ENCODE results near the gene INSYN2B. TPM values are rescaled to one million over a fixed set of nuclear protein-coding genes. Genes with fewer than 3 reads are reported as not detected.

Gene INSYN2B
- total and polyA plus RNA-seq, 2 experiments from 2014 or later: not detected

GRCh38 chr5:169960659-169961058, 19.6 kb downstream of the INSYN2B start:
- H3K9me2 ChIP-seq (ENCODE audit: insufficient read depth): no peaks in the 10 kb centered on the region
- Mint-ChIP-seq H3K4me1 (peaks cover 24% of the 10 kb centered on the region), H3K4me3 (no peak overlapping the region), H3K36me3 (ENCODE audit: low read depth) (no peaks in the 10 kb centered on the region), H3K9me3 (no peaks in the 10 kb centered on the region), H3K27me3 (ENCODE audit: insufficient read depth, low read depth, poor library complexity) (peaks cover 2% of the 10 kb centered on the region), H3K27ac (no peak overlapping the region)
- no peaks in the 10 kb centered on the region for H3K79me2 ChIP-seq (replicated peaks; ENCODE audit: insufficient read depth)
- DNase-seq (ENCODE audit: low spot score) (no peak), ATAC-seq (no peak)
- H4K20me1 ChIP-seq (replicated peaks; ENCODE audit: insufficient read depth): no peaks in the 10 kb centered on the region
- no peaks in the 10 kb centered on the region for H3K36me3 ChIP-seq (ENCODE audit: insufficient read depth)
- no peak overlapping the region for H2AFZ ChIP-seq
- peaks cover 17% of the 10 kb centered on the region for H3K4me1 ChIP-seq (ENCODE audit: insufficient read depth)
- H3K4me2 ChIP-seq: no peak overlapping the region
- no peaks in the 10 kb centered on the region for H3F3A ChIP-seq (replicated peaks; ENCODE audit: low read depth)
- no peak overlapping the region for H3K4me3 ChIP-seq
- no peak overlapping the region for H3K27ac ChIP-seq (ENCODE audit: low read depth)
- H3K27me3 ChIP-seq (ENCODE audit: insufficient read depth): no peaks in the 10 kb centered on the region
- TF ChIP-seq STAT1 (IDR thresholded peaks at IDR 0.05; ENCODE audit: unreplicated experiment) (no peak), ZNF114 (CRISPR knock-in tag; IDR thresholded peaks at IDR 0.05) (no peak), POLR2AphosphoS5 (IDR thresholded peaks at IDR 0.05; ENCODE audit: low read depth) (no peak), EZH2 (IDR thresholded peaks at IDR 0.05; ENCODE audit: low read depth, unreplicated experiment) (no peak)

GRCh38 chr5:169958278-169958677, 22.0 kb downstream of the INSYN2B start:
- Mint-ChIP-seq H3K36me3 (ENCODE audit: low read depth) (no peaks in the 10 kb centered on the region), H3K27ac (no peak overlapping the region), H3K9me3 (no peaks in the 10 kb centered on the region), H3K27me3 (ENCODE audit: insufficient read depth, low read depth, poor library complexity) (peaks cover 4% of the 10 kb centered on the region), H3K4me3 (no peak overlapping the region), H3K4me1 (peaks cover 12% of the 10 kb centered on the region)
- Histone ChIP-seq H3K36me3 (ENCODE audit: insufficient read depth) (no peaks in the 10 kb centered on the region), H2AFZ (peak overlapping the region; percentile 38; the same call in 1 of the 2 replicates), H3K4me2 (peak overlapping the region; percentile 51), H3K4me1 (ENCODE audit: insufficient read depth) (peaks cover 14% of the 10 kb centered on the region), H3K79me2 (replicated peaks; ENCODE audit: insufficient read depth) (no peaks in the 10 kb centered on the region), H3K9me2 (ENCODE audit: insufficient read depth) (no peaks in the 10 kb centered on the region), H3K4me3 (no peak overlapping the region), H4K20me1 (replicated peaks; ENCODE audit: insufficient read depth) (no peaks in the 10 kb centered on the region), H3K27me3 (ENCODE audit: insufficient read depth) (no peaks in the 10 kb centered on the region), H3F3A (replicated peaks; ENCODE audit: low read depth) (no peaks in the 10 kb centered on the region), H3K27ac (ENCODE audit: low read depth) (no peak overlapping the region)
- no peak for ATAC-seq
- DNase-seq (ENCODE audit: low spot score): no peak
- TF ChIP-seq JUNB (IDR thresholded peaks at IDR 0.05; ENCODE audit: unreplicated experiment) (no peak), ZNF331 (CRISPR knock-in tag; IDR thresholded peaks at IDR 0.05; ENCODE audit: low read depth) (no peak), ETS1 (IDR thresholded peaks at IDR 0.05) (no peak), STAT1 (IDR thresholded peaks at IDR 0.05; ENCODE audit: unreplicated experiment) (no peak), NANOG (IDR thresholded peaks at IDR 0.05; ENCODE audit: borderline replicate concordance) (no peak), POLR2AphosphoS5 (IDR thresholded peaks at IDR 0.05; ENCODE audit: low read depth) (no peak), EZH2 (IDR thresholded peaks at IDR 0.05; ENCODE audit: low read depth, unreplicated experiment) (no peak), ZNF462 (CRISPR knock-in tag; IDR thresholded peaks at IDR 0.05) (no peak), CTCF (conservative IDR thresholded peaks at IDR 0.05; ENCODE audit: low read depth in 2 of 2) (no peak), CREB1 (CRISPR knock-in tag; IDR thresholded peaks at IDR 0.05; ENCODE audit: low read depth) (no peak)
